Measurements from ENCODE around the gene RNF103.

The RNF103 gene

GRCh38 chr2:86622519-86623042 is 1.1 kb downstream of the RNF103 start:
- no peaks in the 10 kb centered on the region for H3K36me3 ChIP-seq (replicated peaks)
- no peaks in the 10 kb centered on the region for H3K27me3 ChIP-seq (replicated peaks)
- peak overlapping the region; percentile 99 for H3K27ac ChIP-seq
- in situ Hi-C loops (cut with HindIII; ENCODE audit: low pct_ligation_motif_present, low sequenced_read_pairs) = no loop called here
- DNase-seq = no peak
- TF ChIP-seq, protein P1, sequence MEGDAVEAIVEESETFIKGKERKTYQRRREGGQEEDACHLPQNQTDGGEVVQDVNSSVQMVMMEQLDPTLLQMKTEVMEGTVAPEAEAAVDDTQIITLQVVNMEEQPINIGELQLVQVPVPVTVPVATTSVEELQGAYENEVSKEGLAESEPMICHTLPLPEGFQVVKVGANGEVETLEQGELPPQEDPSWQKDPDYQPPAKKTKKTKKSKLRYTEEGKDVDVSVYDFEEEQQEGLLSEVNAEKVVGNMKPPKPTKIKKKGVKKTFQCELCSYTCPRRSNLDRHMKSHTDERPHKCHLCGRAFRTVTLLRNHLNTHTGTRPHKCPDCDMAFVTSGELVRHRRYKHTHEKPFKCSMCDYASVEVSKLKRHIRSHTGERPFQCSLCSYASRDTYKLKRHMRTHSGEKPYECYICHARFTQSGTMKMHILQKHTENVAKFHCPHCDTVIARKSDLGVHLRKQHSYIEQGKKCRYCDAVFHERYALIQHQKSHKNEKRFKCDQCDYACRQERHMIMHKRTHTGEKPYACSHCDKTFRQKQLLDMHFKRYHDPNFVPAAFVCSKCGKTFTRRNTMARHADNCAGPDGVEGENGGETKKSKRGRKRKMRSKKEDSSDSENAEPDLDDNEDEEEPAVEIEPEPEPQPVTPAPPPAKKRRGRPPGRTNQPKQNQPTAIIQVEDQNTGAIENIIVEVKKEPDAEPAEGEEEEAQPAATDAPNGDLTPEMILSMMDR (IDR thresholded peaks at IDR 0.05; ENCODE audit: low read depth, low read length, missing control alignments) = no peak
- peak overlapping the region; percentile 79 for H3K4me3 ChIP-seq (ENCODE audit: low read depth, low read length)

DNA sequence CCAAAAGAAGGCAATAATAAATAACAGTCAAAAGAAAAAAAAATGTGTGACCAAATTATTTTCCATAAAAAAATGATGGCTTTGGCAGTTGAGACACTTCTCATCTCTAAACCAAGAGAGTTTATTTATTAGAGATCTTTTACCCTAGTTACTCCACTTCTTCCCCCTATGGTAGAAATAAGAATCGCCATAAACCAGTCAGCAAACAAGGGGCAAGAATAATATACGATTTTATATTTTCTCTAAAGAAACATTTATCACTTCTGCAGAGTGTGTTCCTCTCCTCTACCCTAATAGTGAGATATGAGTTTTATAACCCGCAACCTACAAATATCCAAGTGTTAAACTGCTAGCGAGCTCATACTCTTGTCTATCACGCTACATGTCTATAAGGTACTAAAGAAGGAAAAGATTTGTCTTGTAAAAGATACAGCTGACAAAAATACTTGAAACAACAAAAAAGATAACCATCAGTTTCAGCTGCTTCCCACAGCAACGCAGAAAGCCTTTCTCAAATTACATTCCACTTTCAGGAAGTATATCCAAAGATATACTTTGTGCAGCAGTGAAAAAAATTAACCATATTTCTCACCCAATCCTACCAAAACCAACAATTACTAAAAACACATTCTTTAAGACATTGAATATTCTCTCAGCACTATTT is 2.3 kb downstream of the RNF103 start:
- TF ChIP-seq, protein P1 (IDR thresholded peaks at IDR 0.05; ENCODE audit: low read depth, low read length, missing control alignments) = no peak
- H3K4me3 ChIP-seq (ENCODE audit: low read depth, low read length) = peak overlapping the region; percentile 79
- in situ Hi-C loops (cut with HindIII; ENCODE audit: low pct_ligation_motif_present, low sequenced_read_pairs) = no loop called here
- H3K36me3 ChIP-seq (replicated peaks) = no peaks in the 10 kb centered on the region
- no peak overlapping the region for H3K27ac ChIP-seq
- no peak for DNase-seq
- H3K27me3 ChIP-seq (replicated peaks) = no peaks in the 10 kb centered on the region

DNA sequence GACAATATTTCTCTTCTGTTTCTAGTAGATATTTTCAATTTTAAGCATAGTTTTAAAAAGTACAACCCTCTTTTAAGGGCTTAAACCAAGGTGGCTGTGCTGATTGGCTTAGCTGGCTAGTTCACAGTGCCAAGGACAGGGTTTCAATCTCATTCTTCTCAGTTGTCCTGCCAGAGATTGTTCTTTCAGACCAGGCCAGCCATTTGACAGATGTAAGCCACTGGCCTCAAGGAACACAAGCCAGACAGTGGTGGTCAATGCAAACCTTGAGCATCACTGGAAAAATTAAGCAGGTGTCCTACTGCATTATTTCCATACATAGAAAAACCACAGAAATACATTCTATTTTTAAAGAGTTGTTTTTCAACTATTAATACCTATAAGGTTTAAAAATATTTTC is 5.9 kb downstream of the RNF103 start:
- H3K36me3 ChIP-seq (replicated peaks) = peaks cover 2% of the 10 kb centered on the region
- H3K4me3 ChIP-seq (ENCODE audit: low read depth, low read length) = no peak overlapping the region
- H3K27me3 ChIP-seq (replicated peaks) = no peaks in the 10 kb centered on the region
- TF ChIP-seq, protein P1 (IDR thresholded peaks at IDR 0.05; ENCODE audit: low read depth, low read length, missing control alignments) = no peak
- H3K27ac ChIP-seq = no peak overlapping the region
- DNase-seq = no peak
- in situ Hi-C loops (cut with HindIII; ENCODE audit: low pct_ligation_motif_present, low sequenced_read_pairs) = no loop called here

DNA sequence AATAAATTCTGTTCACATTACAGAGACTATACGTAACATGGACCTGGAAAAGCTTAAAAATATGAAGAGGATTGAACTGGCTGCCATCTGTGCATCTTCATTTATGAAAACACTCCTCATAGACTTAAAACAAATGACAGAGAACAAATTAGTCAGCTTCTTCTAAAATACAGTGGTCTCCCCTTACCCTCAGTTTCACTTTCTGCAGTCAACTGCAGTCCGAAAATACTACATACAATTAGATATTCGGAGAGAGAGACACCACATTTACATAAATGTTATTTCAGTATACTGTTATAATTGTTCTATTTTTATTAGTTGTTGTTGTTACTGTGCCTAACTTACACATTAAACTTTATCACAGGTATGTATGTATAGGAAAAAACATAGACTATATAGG is 6.5 kb downstream of the RNF103 start:
- Histone ChIP-seq H3K4me3 (ENCODE audit: low read depth, low read length) (no peak overlapping the region), H3K36me3 (replicated peaks) (peaks cover 2% of the 10 kb centered on the region), H3K27me3 (replicated peaks) (no peaks in the 10 kb centered on the region), H3K27ac (no peak overlapping the region)
- in situ Hi-C loops (cut with HindIII; ENCODE audit: low pct_ligation_motif_present, low sequenced_read_pairs) = no loop called here
- TF ChIP-seq, protein P1 (IDR thresholded peaks at IDR 0.05; ENCODE audit: low read depth, low read length, missing control alignments) = no peak
- no peak for DNase-seq

DNA sequence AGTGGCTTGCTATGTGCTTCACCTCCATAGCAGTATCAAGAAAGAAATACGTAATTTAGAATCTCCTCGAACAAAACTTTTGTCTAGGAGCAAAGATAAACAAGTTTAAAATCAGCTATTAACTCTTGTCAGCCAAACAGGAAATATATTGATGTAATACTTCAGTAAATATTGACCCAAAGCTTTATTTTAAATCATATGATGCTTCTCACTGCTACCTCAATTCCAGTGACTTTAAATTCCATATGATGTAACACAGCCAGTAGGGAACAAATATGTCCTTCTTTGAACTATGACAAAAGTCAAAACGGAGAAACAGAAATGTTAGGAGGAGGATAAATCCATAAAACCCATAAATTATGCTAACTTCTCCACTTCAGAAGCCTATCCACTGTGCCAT is 7.2 kb downstream of the RNF103 start:
- in situ Hi-C loops (cut with HindIII; ENCODE audit: low pct_ligation_motif_present, low sequenced_read_pairs) = no loop called here
- TF ChIP-seq, protein P1 (IDR thresholded peaks at IDR 0.05; ENCODE audit: low read depth, low read length, missing control alignments) = no peak
- Histone ChIP-seq H3K27ac (no peak overlapping the region), H3K27me3 (replicated peaks) (no peaks in the 10 kb centered on the region), H3K4me3 (ENCODE audit: low read depth, low read length) (no peak overlapping the region), H3K36me3 (replicated peaks) (peaks cover 2% of the 10 kb centered on the region)
- DNase-seq = no peak

- TF ChIP-seq, protein P1 (IDR thresholded peaks at IDR 0.05; ENCODE audit: low read depth, low read length, missing control alignments) = no peak
- peaks cover 4% of the 10 kb centered on the region for H3K36me3 ChIP-seq (replicated peaks)
- in situ Hi-C loops (cut with HindIII; ENCODE audit: low pct_ligation_motif_present, low sequenced_read_pairs) = no loop called here
Observed at GRCh38 chr2:86615596-86615995, 8.1 kb downstream of the RNF103 start.

More at GRCh38 chr2:86615596-86615995, 8.1 kb downstream of the RNF103 start:
- DNase-seq = no peak
- Histone ChIP-seq H3K27me3 (replicated peaks) (no peaks in the 10 kb centered on the region), H3K27ac (no peak overlapping the region), H3K4me3 (ENCODE audit: low read depth, low read length) (no peak overlapping the region)
